ENCODE results near the gene PPIL4.
A peak's percentile ranks its signal among the peaks of the same experiment; 100 is the strongest.
"Not testable (repeated sequence)": the region's sequence is repeated elsewhere in the genome, so short reads cannot be mapped to it uniquely, and the experiment has no call there.

PPIL4 gene

GRCh38 chr6:149468179-149468578 is 77.7 kb downstream of the PPIL4 start:
- H3K36me3 Mint-ChIP-seq (ENCODE audit: low read depth): peaks cover 34% of the 10 kb centered on the region
- H3K4me3 Mint-ChIP-seq: no peak overlapping the region
- H3K9me3 Mint-ChIP-seq: no peaks in the 10 kb centered on the region
- H3K27ac Mint-ChIP-seq: peak overlapping the region; percentile 83
- H3K4me1 Mint-ChIP-seq (ENCODE audit: low read depth): peaks cover 51% of the 10 kb centered on the region
- H3K27me3 Mint-ChIP-seq (ENCODE audit: low read depth): no peaks in the 10 kb centered on the region

GRCh38 chr6:149467265-149467664 is 78.6 kb downstream of the PPIL4 start:
- Mint-ChIP-seq H3K4me3 (no peak overlapping the region), H3K27me3 (ENCODE audit: low read depth) (no peaks in the 10 kb centered on the region), H3K27ac (no peak overlapping the region), H3K9me3 (no peaks in the 10 kb centered on the region), H3K36me3 (ENCODE audit: low read depth) (peaks cover 38% of the 10 kb centered on the region), H3K4me1 (ENCODE audit: low read depth) (peaks cover 46% of the 10 kb centered on the region)

GRCh38 chr6:149464411-149464810 is 81.4 kb downstream of the PPIL4 start:
- no peaks in the 10 kb centered on the region for H3K9me3 Mint-ChIP-seq
- H3K4me3 Mint-ChIP-seq: no peak overlapping the region
- peaks cover 28% of the 10 kb centered on the region for H3K4me1 Mint-ChIP-seq (ENCODE audit: low read depth)
- H3K36me3 Mint-ChIP-seq (ENCODE audit: low read depth): peaks cover 29% of the 10 kb centered on the region
- no peak overlapping the region for H3K27ac Mint-ChIP-seq
- no peaks in the 10 kb centered on the region for H3K27me3 Mint-ChIP-seq (ENCODE audit: low read depth)

GRCh38 chr6:149463781-149464180 is 82.1 kb downstream of the PPIL4 start:
- Mint-ChIP-seq H3K4me1 (ENCODE audit: low read depth) (peaks cover 26% of the 10 kb centered on the region), H3K9me3 (no peaks in the 10 kb centered on the region), H3K4me3 (no peak overlapping the region), H3K36me3 (ENCODE audit: low read depth) (peaks cover 35% of the 10 kb centered on the region), H3K27me3 (ENCODE audit: low read depth) (no peaks in the 10 kb centered on the region), H3K27ac (peak overlapping the region; percentile 17)

- H3K4me3 Mint-ChIP-seq; H3K27me3 Mint-ChIP-seq (ENCODE audit: low read depth); H3K27ac Mint-ChIP-seq; H3K9me3 Mint-ChIP-seq: not testable (repeated sequence)
- H3K36me3 Mint-ChIP-seq (ENCODE audit: low read depth): peaks cover 36% of the 10 kb centered on the region
- peaks cover 19% of the 10 kb centered on the region for H3K4me1 Mint-ChIP-seq (ENCODE audit: low read depth)
These were observed 83.1 kb downstream of the PPIL4 start for GRCh38 chr6:149462712-149463111.

- Mint-ChIP-seq H3K36me3 (ENCODE audit: low read depth) (peaks cover 42% of the 10 kb centered on the region), H3K9me3 (no peaks in the 10 kb centered on the region), H3K27me3 (ENCODE audit: low read depth) (no peaks in the 10 kb centered on the region), H3K4me1 (ENCODE audit: low read depth) (peaks cover 19% of the 10 kb centered on the region), H3K4me3 (no peak overlapping the region), H3K27ac (no peak overlapping the region)
These were observed 84.2 kb downstream of the PPIL4 start for GRCh38 chr6:149461670-149462069.

GRCh38 chr6:149460249-149460648 is 85.6 kb downstream of the PPIL4 start:
- not testable (repeated sequence) for H3K27ac Mint-ChIP-seq; H3K9me3 Mint-ChIP-seq; H3K27me3 Mint-ChIP-seq (ENCODE audit: low read depth); H3K4me3 Mint-ChIP-seq
- peaks cover 44% of the 10 kb centered on the region for H3K36me3 Mint-ChIP-seq (ENCODE audit: low read depth)
- peaks cover 18% of the 10 kb centered on the region for H3K4me1 Mint-ChIP-seq (ENCODE audit: low read depth)

GRCh38 chr6:149459761-149460160 is 86.1 kb downstream of the PPIL4 start:
- H3K9me3 Mint-ChIP-seq: no peaks in the 10 kb centered on the region
- no peaks in the 10 kb centered on the region for H3K27me3 Mint-ChIP-seq (ENCODE audit: low read depth)
- peaks cover 44% of the 10 kb centered on the region for H3K36me3 Mint-ChIP-seq (ENCODE audit: low read depth)
- no peak overlapping the region for H3K4me3 Mint-ChIP-seq
- H3K4me1 Mint-ChIP-seq (ENCODE audit: low read depth): peaks cover 17% of the 10 kb centered on the region
- no peak overlapping the region for H3K27ac Mint-ChIP-seq

- peaks cover 40% of the 10 kb centered on the region for H3K36me3 Mint-ChIP-seq (ENCODE audit: low read depth)
- H3K9me3 Mint-ChIP-seq: no peaks in the 10 kb centered on the region
- H3K4me3 Mint-ChIP-seq: no peak overlapping the region
- no peaks in the 10 kb centered on the region for H3K27me3 Mint-ChIP-seq (ENCODE audit: low read depth)
- H3K4me1 Mint-ChIP-seq (ENCODE audit: low read depth): peaks cover 8% of the 10 kb centered on the region
- peak overlapping the region; percentile 16 for H3K27ac Mint-ChIP-seq
These were observed 87.0 kb downstream of the PPIL4 start for GRCh38 chr6:149458806-149459205.

GRCh38 chr6:149458196-149458595 is 87.6 kb downstream of the PPIL4 start:
- H3K27ac Mint-ChIP-seq: no peak overlapping the region
- H3K36me3 Mint-ChIP-seq (ENCODE audit: low read depth): peaks cover 36% of the 10 kb centered on the region
- H3K4me1 Mint-ChIP-seq (ENCODE audit: low read depth): peaks cover 5% of the 10 kb centered on the region
- H3K9me3 Mint-ChIP-seq: no peaks in the 10 kb centered on the region
- no peak overlapping the region for H3K4me3 Mint-ChIP-seq
- no peaks in the 10 kb centered on the region for H3K27me3 Mint-ChIP-seq (ENCODE audit: low read depth)

GRCh38 chr6:149457316-149457884 is 88.4 kb downstream of the PPIL4 start:
- Mint-ChIP-seq H3K9me3 (no peaks in the 10 kb centered on the region), H3K27ac (no peak overlapping the region), H3K4me3 (no peak overlapping the region), H3K4me1 (ENCODE audit: low read depth) (peaks cover 2% of the 10 kb centered on the region), H3K27me3 (ENCODE audit: low read depth) (no peaks in the 10 kb centered on the region), H3K36me3 (ENCODE audit: low read depth) (peaks cover 37% of the 10 kb centered on the region)

- H3K27me3 Mint-ChIP-seq (ENCODE audit: low read depth): no peaks in the 10 kb centered on the region
- no peak overlapping the region for H3K4me3 Mint-ChIP-seq
- H3K36me3 Mint-ChIP-seq (ENCODE audit: low read depth): peaks cover 35% of the 10 kb centered on the region
- H3K9me3 Mint-ChIP-seq: no peaks in the 10 kb centered on the region
- H3K27ac Mint-ChIP-seq: no peak overlapping the region
- H3K4me1 Mint-ChIP-seq (ENCODE audit: low read depth): peaks cover 2% of the 10 kb centered on the region
These were observed 89.4 kb downstream of the PPIL4 start for GRCh38 chr6:149456311-149457021.

- Mint-ChIP-seq H3K4me3 (no peak overlapping the region), H3K27ac (no peak overlapping the region), H3K9me3 (no peaks in the 10 kb centered on the region), H3K36me3 (ENCODE audit: low read depth) (peaks cover 32% of the 10 kb centered on the region), H3K27me3 (ENCODE audit: low read depth) (no peaks in the 10 kb centered on the region), H3K4me1 (ENCODE audit: low read depth) (peaks cover 2% of the 10 kb centered on the region)
These were observed 90.7 kb downstream of the PPIL4 start for GRCh38 chr6:149455031-149455732.

Data from T-helper 1 cell treated with Interleukin-12 subunit alpha and Interleukin-12 subunit beta and Interleukin-4 antibody, amounts not matched to agents 30 μg/mL and 1 μg/mL, for 36 hours (primary cell).